ENCODE measurements around the gene DAB2IP.
"Not testable (repeated sequence)": the region's sequence is repeated elsewhere in the genome, so short reads cannot be mapped to it uniquely, and the experiment has no call there.

The DAB2IP gene

DNA sequence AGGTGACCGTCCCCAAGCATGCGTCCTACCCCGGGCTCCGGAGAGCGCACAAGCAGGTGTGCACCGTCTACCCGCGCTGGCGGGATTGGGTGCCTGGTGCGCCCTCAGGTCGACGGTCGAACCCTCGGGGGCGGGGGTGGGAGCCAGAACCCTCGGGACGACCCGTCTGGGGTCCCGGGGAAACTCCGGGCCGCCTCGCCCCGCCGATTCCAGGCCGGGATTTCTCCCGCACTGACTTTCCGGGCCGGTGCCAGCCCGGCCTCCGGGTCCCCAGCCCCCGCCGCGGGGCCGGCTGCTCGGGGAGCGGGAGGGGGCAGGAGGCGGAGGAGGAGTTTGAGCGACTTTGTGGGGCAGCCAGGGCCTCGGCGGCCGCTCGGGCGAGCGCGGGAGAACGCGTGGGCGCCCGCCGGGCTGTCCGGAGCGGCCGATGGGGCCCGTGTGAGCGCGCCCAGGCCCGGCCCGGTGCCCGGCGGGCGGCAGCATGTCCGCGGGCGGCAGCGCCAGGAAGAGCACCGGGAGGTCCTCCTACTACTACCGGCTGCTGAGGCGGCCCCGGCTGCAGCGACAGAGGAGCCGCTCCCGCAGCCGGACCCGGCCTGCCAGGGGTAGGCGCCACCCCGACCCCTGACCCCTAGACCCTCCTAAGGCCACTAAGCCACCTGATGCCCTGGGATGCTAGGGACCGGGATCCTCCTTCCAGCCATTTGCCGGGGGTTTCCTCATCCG is at the start of gene DAB2IP:
Gene DAB2IP (plus strand): TSS at position 340 of the 726 bp plus-strand sequence. CDS start 142 bp downstream, at position 482.
- peak; percentile 65 for DNase-seq (ENCODE audit: low spot score)

- no peak for DNase-seq (ENCODE audit: low spot score)
Observed at GRCh38 chr9:121603028-121603427, 48.4 kb upstream of the DAB2IP start.

DNA sequence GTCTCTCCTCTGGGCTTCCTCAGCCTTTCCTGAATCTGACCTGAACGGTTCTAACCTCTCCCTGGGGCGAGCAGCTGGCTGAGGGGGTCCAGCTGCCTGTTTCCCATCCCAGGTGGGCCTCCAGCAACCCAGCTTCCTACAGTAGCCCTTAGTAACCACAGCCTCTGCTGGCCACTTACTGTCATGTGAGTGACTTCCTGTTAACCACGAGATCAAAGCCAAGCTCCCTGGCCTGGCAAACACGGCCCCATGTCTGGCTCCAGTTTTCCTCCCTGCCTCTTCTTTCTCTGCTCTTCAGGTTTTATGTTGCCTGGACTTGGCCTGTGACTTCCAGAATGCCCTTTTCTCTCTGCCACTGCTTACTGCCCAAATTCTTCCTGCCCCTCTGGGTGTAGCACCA is 47.2 kb upstream of the DAB2IP start:
- peak; percentile 43 for DNase-seq (ENCODE audit: low spot score)

GRCh38 chr9:121604654-121605053 is 46.8 kb upstream of the DAB2IP start:
- DNase-seq (ENCODE audit: low spot score), result no peak

- DNase-seq (ENCODE audit: low spot score), result peak; percentile 30
Observed at GRCh38 chr9:121607434-121608167, 43.8 kb upstream of the DAB2IP start.

- DNase-seq (ENCODE audit: low spot score), result no peak
Observed at GRCh38 chr9:121608168-121608853, 43.1 kb upstream of the DAB2IP start.

DNA sequence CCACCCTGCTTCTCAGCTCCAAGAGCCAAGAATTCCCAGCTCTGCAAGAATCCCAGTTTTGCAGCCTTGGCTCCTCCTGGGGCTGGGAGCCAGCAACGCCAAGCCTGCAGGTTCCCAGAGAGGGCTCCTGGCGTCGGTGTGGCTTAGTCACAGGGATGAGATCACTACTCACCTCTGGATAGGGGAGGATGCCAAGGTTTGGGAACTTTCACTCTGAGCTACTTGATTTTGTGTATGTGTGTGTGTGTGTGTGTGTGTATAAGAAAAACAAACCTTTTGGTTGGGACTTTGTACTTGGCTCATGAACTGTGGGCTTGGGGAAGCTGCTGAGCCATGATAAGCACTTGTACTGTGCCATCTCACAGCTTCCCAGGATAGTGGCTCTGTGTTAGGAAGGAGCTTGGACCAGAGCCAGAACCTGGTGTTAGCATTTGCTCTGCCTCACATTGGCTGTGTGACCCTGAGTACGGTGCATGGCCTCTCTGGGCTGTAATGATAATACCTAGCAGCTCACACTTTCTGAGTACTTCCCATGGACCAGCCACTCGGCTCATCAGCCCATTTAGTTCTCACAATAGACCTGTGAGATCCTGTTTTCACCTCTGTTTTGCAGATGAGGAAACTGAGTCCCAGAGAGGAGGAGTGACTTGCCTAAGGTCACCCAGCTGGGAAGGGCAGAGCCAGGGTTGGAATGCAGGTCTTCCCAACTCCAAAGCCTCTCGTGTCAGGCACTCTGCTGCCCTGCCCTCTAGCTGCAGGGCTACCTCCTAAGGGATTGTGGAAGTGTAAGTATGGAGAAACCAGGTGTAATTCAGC is 41.4 kb upstream of the DAB2IP start:
- peak; percentile 33 for DNase-seq (ENCODE audit: low spot score)

DNA sequence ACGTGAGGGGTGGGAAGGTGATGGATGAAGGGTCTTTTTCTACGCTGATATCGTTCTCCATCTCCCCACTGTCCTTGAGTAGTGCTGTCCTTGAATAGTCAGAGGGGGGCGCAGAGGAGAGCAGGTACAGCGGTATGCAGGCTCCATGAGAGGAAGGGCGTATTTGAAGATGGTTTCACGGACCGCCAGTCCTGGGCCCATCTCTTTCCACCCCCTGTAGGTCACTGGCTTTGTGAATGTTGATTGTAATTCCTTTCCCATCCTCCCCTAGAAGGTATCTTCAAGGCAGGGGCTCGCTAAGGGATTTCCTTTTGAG is 40.8 kb upstream of the DAB2IP start:
- DNase-seq (ENCODE audit: low spot score), result no peak

DNA sequence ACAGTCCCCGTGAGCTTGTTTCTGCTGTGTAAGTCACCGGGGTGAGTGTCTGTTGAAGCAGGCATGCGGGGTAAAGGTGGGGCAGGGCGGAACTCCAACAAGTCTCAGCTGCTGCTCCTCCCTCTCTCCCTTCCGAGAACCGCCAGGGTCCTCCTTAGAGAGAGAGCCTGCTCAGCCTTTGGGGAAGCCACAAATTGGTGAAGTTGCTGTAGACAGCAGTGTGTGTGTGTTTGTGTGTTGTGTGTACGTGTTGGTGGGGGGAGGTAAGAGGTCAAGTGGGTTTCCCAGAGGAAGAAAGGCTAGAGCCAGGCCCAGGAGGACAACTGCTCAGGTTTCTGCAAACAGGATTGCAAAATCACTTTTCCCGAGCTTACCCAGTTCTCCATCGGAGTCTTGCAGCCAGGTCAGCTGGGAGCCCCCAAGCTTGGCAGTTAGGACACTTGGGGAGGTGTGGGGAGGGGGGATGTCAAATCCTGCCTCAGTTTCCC is 38.9 kb upstream of the DAB2IP start:
- DNase-seq (ENCODE audit: low spot score), result no peak

GRCh38 chr9:121613009-121613752 is 38.3 kb upstream of the DAB2IP start:
- DNase-seq (ENCODE audit: low spot score), result peak; percentile 50

DNA sequence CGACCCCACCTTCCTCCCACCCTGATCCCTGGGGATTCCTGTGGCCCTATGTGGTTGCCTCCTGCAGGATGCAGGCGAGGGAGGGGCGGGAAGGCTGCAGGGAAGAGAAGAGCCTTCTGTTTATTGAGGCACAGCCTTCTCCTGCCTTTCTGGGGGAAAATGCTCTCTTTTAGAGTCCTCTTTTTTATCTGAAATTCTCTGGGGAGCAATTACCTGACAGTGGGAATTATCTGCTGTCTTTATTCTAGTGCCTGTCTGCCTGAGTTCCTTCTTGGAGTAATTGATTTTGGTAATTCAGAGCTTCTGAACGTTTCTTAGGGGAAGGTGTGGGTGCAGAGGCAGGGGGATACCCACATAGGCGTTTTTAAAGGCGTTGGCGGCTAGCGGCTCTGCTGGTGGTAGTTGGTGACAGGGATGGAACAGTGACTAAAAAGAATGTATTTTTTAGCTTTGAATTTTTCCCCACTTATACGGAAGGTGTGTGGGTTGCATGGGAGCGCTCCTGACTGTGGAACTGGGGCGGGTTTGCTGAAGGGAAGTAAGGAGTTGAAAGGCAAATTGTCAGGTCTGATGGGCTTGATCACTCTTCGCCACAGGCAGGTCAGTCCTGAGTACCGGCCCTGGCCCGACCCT is 35.2 kb upstream of the DAB2IP start:
- DNase-seq (ENCODE audit: low spot score), result no peak

DNA sequence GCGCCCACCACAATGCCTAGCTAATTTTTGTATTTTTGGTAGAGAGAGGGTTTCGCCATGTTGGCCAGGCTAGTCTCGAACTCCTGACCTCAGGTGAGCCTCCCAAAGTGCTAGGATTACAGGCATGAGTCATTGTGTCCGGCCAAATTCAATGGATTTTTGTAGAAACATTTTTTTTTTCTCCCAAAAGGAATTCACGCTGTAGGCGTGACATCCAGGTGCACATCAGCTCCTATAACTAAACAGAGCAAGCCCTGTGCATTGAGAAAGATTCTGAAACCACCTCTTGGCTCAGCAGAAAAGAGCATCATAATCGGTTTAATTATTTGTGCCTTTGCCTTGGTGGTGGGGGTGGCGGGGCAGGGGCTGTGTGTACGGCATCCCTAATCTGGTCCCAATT is 32.9 kb upstream of the DAB2IP start:
- no peak for DNase-seq (ENCODE audit: low spot score)

DNA sequence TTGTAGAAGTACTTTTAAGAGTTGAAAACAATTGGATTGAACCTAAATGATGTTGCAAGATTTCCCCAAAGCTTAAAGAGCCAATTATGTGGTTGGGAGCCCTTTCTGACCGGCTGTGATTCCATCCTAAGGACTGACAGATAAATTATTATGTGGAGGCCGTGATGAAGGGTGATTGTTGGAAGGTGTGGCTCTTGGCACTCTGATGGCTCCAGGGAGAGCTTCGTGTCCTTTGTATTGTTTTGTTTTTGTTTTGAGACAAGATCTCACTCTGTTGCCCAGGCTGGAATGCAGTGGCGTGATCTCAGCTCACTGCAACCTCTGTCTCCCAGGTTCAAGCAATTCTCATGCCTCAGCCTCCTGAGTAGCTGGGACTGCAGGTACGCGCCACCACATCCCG is 32.5 kb upstream of the DAB2IP start:
- not testable (repeated sequence) for DNase-seq (ENCODE audit: low spot score)

- peak; percentile 55 for DNase-seq (ENCODE audit: low spot score)
Observed at GRCh38 chr9:121619545-121620324, 31.7 kb upstream of the DAB2IP start.

- no peak for DNase-seq (ENCODE audit: low spot score)
Observed at GRCh38 chr9:121620325-121620673, 31.1 kb upstream of the DAB2IP start.

- no peak for DNase-seq (ENCODE audit: low spot score)
Observed at GRCh38 chr9:121620777-121621449, 30.5 kb upstream of the DAB2IP start.

DNA sequence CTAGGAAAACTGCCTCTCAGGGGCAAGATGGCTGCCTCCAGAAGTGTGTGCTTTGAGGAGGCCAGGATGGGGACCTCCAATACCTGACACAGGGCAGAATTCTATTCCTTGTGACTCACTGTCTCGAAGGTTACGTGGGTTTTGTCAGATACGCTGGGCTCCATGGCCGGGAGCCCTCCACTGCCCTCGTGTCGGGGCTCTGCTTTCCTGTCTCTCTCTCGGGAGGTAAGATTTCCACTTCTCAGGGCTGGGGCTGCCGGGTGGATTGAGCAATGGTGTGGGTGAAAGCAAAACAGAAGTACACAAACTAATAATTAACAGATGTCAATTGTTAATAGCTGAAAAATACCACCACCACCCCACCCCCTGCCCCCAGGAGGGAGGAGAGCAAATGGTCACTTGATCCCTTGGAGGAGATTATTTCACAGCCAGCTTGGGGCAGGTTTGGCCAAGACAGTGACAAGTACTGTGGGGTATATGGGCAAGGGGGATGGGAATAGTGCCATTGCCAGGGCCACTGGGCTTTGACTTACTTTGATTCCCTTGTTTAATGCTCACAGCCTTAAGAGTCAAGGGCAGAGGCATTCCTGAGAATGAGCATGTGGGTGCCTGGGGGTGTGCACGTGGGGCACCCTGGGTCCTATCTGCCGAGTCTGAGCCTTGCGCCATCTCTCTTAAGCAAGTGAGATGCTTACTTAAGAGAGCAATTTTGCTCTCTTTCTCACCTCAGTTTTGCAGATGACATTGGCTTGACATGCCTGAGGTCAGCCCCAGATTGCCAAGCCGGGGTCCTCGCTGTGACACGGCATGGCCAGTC is 28.8 kb upstream of the DAB2IP start:
- no peak for DNase-seq (ENCODE audit: low spot score)

DNA sequence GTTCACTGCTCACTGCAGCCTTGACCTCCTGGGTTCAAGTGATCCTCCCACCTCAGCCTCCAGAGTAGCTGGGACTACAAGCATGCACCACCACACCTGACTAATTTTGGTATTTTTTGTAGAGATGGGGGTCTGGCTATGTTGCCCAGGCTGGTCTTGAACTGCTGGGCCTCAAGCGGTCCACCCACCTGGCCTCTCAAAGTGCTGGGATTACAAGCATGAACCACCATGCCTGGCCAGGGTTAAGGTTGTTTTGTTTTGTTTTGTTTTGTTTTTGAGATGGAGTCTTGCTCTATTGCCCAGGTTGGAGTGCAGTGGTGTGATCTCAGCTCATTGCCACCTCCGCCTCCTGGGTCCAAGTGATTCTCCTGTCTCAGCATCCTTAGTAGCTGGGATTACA is 28.0 kb upstream of the DAB2IP start:
- not testable (repeated sequence) for DNase-seq (ENCODE audit: low spot score)

DNA sequence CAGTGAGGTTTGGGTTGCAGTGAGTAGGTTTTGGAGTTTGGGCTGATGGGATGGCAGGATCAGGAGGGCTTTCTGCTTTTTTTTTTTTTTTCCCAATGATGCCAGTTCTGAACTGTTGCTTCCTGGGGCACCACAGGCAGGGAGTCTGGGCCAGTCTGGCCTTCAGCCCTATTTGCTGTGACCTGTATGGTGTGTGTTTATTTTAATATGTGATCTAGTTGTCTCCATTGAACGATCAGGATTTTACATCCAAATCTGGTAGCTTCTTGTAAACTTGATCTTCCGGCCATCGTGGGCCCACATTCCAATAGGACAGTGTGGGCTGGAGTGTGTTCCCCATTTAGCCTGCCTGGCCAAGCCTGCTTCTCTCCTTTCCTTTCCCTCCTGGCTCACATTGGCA is 25.8 kb upstream of the DAB2IP start:
- DNase-seq (ENCODE audit: low spot score), result no peak

Measured in kidney capillary endothelial cell (primary cell).